Osteocyte (in vitro differentiated cells): ENCODE results near the gene TERB1. TPM values are rescaled to one million over a fixed set of nuclear protein-coding genes. Genes with fewer than 3 reads are reported as not detected.
A peak's percentile ranks its signal among the peaks of the same experiment; 100 is the strongest.

Experiments
- DNase-seq: peaks from one replicate; pipeline ENCODE4 v3.0.0; 2021; ENCODE audit warnings: mixed read lengths; ENCODE audit not compliant: unreplicated experiment; ENCODE audit errors: extremely low spot score
- H3K27ac Mint-ChIP-seq: one replicate; pipeline ENCODE4 v1.8.0; 2021; ENCODE audit warnings: mild to moderate bottlenecking, mixed read lengths; ENCODE audit not compliant: unreplicated experiment
- H3K27me3 Mint-ChIP-seq: one replicate; pipeline ENCODE4 v1.8.0; 2021; ENCODE audit warnings: mixed read lengths; ENCODE audit not compliant: unreplicated experiment
- H3K36me3 Mint-ChIP-seq: one replicate; pipeline ENCODE4 v1.8.0; 2021; ENCODE audit warnings: mixed read lengths; ENCODE audit not compliant: unreplicated experiment
- H3K4me1 Mint-ChIP-seq: one replicate; pipeline ENCODE4 v1.8.0; 2021; ENCODE audit warnings: mixed read lengths; ENCODE audit not compliant: unreplicated experiment
- H3K4me3 Mint-ChIP-seq: one replicate; pipeline ENCODE4 v1.8.0; 2021; ENCODE audit warnings: mild to moderate bottlenecking, moderate library complexity, mixed read lengths; ENCODE audit not compliant: unreplicated experiment
- H3K9me3 Mint-ChIP-seq: one replicate; pipeline ENCODE4 v1.8.0; 2021; ENCODE audit warnings: mixed read lengths; ENCODE audit not compliant: unreplicated experiment
- CTCF ChIP-seq: fragments of 200-600 bp; sonication (generic); IDR thresholded peaks from 2 replicates; pipeline ENCODE4 v1.5.0; 2021; ENCODE audit warnings: antibody characterized with exemption, mild to moderate bottlenecking, moderate library complexity
- total RNA-seq: library from RNA; stranded (reverse); gene quantifications from 2 replicates; pipeline ENCODE4 v1.2.1, GENCODE V29; 2021

Gene TERB1
- total RNA-seq, 1 donor from 2014 or later: 0.43 TPM

DNA sequence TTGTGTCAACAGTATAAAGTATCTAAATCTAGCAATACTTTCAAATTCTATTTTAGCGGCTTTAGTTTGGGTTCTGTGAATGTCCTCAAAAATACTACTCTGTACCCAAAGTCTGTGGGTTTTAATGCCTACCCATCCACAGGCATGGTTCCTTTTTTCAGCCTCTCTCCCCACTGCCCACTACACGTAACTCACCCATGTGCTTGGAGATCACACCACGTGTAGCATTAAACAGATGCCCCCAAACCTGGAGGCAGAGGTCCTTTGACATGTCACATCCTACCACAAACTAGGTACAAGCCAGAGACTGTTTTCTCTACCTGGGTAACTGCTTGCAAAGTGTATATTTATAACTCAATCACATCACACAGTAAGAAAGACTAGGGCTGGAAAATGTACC, 55.3 kb downstream of the TERB1 start:
- Mint-ChIP-seq H3K36me3 (peaks cover 32% of the 10 kb centered on the region), H3K9me3 (no peaks in the 10 kb centered on the region), H3K4me3 (no peak overlapping the region), H3K27me3 (no peaks in the 10 kb centered on the region), H3K27ac (no peak overlapping the region), H3K4me1 (peaks cover 40% of the 10 kb centered on the region)
- no peak for TF ChIP-seq CTCF
- DNase-seq: no peak

DNA sequence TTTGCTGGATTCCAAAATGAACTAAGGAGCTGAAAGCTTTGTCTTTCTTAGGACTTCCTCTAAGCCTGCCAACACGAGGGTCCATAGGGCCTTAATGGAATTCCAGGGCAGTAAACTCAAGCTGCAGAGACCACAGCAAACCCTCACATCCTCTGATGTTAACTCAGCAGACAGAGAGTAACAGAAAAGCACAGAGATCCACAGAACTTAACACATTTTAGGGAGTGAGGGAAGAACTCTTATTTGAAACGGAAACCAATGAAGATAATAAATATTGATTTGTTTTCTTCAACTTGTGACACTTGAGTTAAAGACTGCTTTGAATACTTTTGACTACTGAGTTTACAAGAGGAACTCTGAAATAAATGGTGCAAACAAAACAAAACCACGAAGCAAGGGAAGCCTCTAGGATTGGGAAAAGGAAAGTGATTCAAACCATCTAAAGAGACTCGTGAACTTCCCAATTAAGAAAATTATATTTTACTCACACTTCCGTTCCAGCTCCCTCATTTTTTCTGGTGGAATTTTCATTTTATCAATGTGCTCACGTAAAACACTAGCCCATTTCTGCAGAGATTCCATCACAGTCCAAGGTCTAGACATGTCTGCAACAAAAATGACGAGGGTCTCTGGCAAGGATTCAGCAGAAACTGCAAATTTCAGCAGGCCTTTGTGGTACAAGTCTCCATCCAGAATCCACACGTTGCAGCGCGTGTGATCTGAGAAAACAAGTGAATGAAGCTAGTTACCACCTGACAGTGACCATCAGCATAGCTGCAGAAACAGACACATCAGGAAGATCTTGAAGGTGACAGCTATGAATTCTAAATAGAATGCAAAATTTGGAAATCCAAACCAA, 59.2 kb downstream of the TERB1 start:
- peaks cover 37% of the 10 kb centered on the region for H3K36me3 Mint-ChIP-seq
- no peaks in the 10 kb centered on the region for H3K27me3 Mint-ChIP-seq
- peaks cover 38% of the 10 kb centered on the region for H3K4me1 Mint-ChIP-seq
- TF ChIP-seq CTCF: no peak
- peak overlapping the region; percentile 18 for H3K4me3 Mint-ChIP-seq
- no peaks in the 10 kb centered on the region for H3K9me3 Mint-ChIP-seq
- H3K27ac Mint-ChIP-seq: peak overlapping the region; percentile 98
- no peak for DNase-seq

DNA sequence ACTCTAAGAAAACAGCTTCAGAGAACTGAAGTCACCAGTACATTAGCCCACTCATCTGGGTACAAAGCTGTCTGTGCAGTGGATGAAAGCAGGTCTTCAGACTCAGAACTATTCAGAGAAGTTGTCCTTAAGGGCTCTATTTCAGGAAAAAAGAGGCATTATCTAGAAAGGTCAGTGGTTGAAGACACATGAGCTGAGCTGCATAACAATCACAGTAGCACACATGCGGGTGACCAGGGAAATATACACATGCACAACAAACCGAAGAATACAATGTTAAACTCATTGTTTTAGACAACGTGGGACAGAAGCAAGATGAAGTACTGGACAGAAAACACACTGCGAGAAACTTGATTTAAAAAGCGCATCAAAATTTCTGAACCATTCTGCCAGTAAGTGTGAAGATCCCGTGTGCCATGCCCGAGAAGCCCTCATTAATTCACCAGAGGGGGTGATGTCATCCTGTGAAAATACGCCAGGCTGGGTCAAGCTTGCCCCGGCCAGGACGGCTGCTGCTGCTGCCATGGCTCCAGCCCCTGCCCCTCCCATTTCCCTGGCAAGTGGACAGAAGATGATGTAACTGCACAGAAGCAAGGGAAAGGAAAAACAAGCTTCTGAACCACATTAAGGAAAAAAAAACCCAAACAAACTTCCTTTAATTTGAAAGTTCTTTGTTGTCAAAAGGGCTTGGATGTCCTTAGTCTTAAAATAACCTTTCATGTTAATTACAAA, 60.0 kb downstream of the TERB1 start:
- Mint-ChIP-seq H3K9me3 (no peaks in the 10 kb centered on the region), H3K36me3 (peaks cover 37% of the 10 kb centered on the region), H3K4me1 (peaks cover 38% of the 10 kb centered on the region), H3K27ac (peak overlapping the region; percentile 98), H3K4me3 (peak overlapping the region; percentile 24), H3K27me3 (no peaks in the 10 kb centered on the region)
- no peak for TF ChIP-seq CTCF
- peak; percentile 93 for DNase-seq

DNA sequence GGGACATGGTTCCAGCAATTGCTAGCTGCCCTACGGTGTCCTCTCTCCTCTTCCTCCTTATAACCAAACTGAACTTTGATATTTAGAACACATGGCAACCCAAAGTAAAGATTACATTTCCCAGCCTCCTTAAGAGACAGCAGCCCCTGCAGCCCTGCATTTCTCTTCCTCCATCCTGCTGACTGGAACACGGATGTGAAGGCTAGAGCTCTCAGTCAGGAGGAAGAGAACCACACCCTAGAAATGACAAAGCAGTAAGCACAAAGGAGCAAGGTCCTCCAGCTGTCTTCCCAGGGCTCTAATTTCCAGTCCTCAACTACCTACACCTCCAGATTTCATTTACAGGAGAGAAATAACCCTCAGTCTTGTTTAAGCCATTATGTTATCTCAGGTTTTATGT, 60.9 kb downstream of the TERB1 start:
- no peak for DNase-seq
- no peaks in the 10 kb centered on the region for H3K27me3 Mint-ChIP-seq

More for the DNA sequence above, 60.9 kb downstream of the TERB1 start:
- Mint-ChIP-seq H3K36me3 (peaks cover 38% of the 10 kb centered on the region), H3K4me1 (peaks cover 38% of the 10 kb centered on the region), H3K4me3 (no peak overlapping the region), H3K27ac (peak overlapping the region; percentile 98), H3K9me3 (no peaks in the 10 kb centered on the region)
- TF ChIP-seq CTCF: no peak
